Measurements from ENCODE around the gene NODAL. TPM values are rescaled to one million over a fixed set of nuclear protein-coding genes. Genes with fewer than 3 reads are reported as not detected.
A peak's percentile ranks its signal among the peaks of the same experiment; 100 is the strongest.

Gene NODAL
- polyA plus RNA-seq, 1 donor, result 0.68 TPM

GRCh38 chr10:70432561-70433263 lies 8.8 kb downstream of the NODAL start:
- DNase-seq, result no peak

GRCh38 chr10:70432101-70432500 lies 9.4 kb downstream of the NODAL start:
- no peak for DNase-seq

GRCh38 chr10:70430493-70431445 lies 10.7 kb downstream of the NODAL start:
- DNase-seq, result peak; percentile 36

GRCh38 chr10:70426823-70427222 lies 14.7 kb downstream of the NODAL start:
- no peak for DNase-seq

- no peak for DNase-seq
These were observed 16.4 kb downstream of the NODAL start for GRCh38 chr10:70425096-70425495.

- no peak for DNase-seq
These were observed 17.2 kb downstream of the NODAL start for GRCh38 chr10:70424320-70424719.

GRCh38 chr10:70418713-70419112 lies 22.8 kb downstream of the NODAL start:
- no peak for DNase-seq

- no peak for DNase-seq
These were observed 23.3 kb downstream of the NODAL start for GRCh38 chr10:70418229-70418628.

GRCh38 chr10:70417568-70417967 lies 23.9 kb downstream of the NODAL start:
- no peak for DNase-seq

- no peak for DNase-seq
These were observed 29.1 kb downstream of the NODAL start for GRCh38 chr10:70412356-70412755.

- DNase-seq, result no peak
These were observed 30.9 kb downstream of the NODAL start for GRCh38 chr10:70410608-70411007.

- no peak for DNase-seq
These were observed 31.7 kb downstream of the NODAL start for GRCh38 chr10:70409772-70410171.

GRCh38 chr10:70405037-70405824 lies 36.2 kb downstream of the NODAL start:
- DNase-seq, result peak; percentile 82

GRCh38 chr10:70404787-70405036 lies 36.8 kb downstream of the NODAL start:
- peak; percentile 26 for DNase-seq

- DNase-seq, result peak; percentile 99
These were observed 37.3 kb downstream of the NODAL start, which contains the start of gene EIF4EBP2 for GRCh38 chr10:70404036-70404786. TSS of gene EIF4EBP2 (plus strand) at chr10:70404145. CDS start at chr10:70404402, 257 bp downstream.

GRCh38 chr10:70403483-70404035 lies 37.9 kb downstream of the NODAL start:
- no peak for DNase-seq

- DNase-seq, result no peak
These were observed 42.3 kb downstream of the NODAL start for GRCh38 chr10:70399177-70399576.

GRCh38 chr10:70396140-70396539 lies 45.3 kb downstream of the NODAL start:
- no peak for DNase-seq

- DNase-seq, result no peak
These were observed 49.8 kb downstream of the NODAL start for GRCh38 chr10:70391654-70392053.
